Left hindlimb (tissue), 1 donor: ENCODE data around the gene RHEBL1.
A peak's percentile ranks its signal among the peaks of the same experiment; 100 is the strongest.

Experiments used
- DNase-seq: peaks from one replicate; pipeline ENCODE4 v3.0.0-alpha.2; 2018

RHEBL1 gene

DNA sequence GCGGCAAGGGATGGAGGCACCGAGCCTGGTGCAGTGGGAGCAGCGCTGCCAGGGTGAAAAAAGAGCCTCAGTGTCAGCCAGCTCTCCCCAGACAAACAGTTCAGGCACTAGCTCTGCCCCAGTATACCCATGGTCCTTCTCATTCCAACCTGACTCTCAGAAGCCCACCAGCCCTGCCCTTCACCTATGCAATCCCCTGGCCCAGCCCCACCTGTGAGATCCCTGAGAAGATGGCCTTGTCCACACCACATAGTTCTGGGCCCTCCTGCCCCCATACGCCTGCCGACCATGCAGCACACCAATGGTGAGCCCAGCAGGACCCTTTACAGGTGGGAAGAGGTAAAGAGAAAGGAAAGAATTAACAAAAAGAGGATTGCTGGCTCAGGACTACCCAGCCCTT, 15.7 kb downstream of the RHEBL1 start:
- no peak for DNase-seq

- DNase-seq, result no peak
These were observed 17.1 kb downstream of the RHEBL1 start for GRCh38 chr12:49052451-49053208.

GRCh38 chr12:49051777-49052438, 17.9 kb downstream of the RHEBL1 start:
- no peak for DNase-seq

DNA sequence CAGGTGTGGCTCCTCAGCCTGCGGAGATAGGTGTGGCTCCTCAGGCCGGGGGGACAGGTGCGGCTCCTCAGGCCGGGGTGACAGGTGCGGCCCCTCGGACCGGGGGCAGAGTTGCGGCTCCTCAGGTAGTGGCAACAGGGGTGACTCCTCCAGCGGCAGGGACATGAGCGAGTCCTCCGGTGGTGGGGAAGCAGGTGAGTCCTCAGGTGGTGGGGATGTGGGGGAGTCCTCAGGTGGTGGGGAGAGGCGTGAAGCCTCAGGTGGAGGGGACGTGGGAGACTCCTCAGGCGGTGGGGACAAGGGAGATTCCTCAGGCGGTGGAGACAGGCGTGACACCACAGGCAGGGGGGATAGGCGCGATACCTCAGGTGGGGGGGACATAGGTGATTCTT, 18.4 kb downstream of the RHEBL1 start:
- no peak for DNase-seq

DNA sequence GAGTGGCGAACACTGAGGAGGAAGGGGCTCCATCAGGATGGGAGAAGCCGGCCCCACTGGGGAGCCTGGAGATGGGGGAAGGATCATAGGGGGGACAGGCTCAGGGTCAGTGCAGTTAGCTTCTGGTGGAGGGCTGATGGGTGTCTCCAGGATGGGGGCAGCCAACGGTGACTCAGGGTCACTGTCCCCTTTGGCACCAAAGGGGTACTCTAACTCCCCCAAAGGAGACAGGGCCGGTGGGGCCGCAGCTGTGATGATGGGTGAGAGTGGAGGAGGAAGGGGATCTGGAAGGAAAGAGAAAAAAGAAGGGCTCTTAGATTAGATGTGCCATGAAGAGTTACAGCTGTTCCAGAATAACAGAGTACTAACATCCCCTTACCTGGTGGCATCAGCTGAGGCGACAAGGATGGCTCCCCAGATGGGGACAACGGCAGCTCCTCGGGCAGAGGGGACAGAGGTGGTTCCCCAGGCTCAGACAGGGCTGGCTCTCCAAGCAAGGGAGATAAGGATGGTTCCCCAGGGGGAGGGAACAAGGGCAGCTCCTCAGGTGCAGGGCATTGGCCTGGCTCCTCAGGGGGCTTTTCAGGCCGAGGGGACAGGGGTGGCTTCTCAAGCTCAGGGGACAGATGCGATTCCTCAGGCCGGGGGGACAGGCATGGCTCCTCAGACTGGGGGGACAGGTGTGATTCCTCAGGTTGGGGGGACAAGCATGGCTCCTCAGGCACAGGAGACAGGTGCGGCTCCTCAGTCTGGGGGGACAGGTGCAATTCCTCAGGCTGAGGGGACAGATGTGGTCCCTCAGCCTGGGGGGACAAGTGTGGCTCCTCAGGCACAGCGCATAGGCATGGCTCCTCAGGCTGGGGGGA, 19.0 kb downstream of the RHEBL1 start:
- DNase-seq, result no peak

GRCh38 chr12:49049566-49050224, 20.1 kb downstream of the RHEBL1 start:
- peak; percentile 16 for DNase-seq

DNA sequence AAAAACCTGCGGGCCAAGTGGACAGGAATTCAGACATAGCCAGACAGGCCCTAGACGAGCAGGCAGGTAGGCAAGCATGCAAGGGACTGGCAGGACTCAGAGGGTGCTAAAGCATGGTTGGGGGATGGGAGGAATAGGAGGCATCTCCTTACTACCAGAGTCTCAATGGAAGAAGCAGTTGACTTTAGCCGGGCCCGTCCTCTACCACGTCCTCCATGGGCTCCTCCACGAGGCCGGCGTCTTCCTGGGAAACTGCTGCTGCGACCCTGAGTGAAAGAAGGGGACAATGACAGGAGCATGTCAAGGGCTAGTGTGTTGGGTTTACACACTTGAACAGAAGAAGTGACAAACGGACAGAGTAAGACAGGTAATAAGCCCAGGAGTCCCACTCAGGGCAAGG, 20.8 kb downstream of the RHEBL1 start:
- no peak for DNase-seq

- DNase-seq, result no peak
These were observed 23.5 kb downstream of the RHEBL1 start for GRCh38 chr12:49046129-49046895.

GRCh38 chr12:49044660-49045059, 25.1 kb downstream of the RHEBL1 start:
- DNase-seq, result no peak

GRCh38 chr12:49043856-49044258, 25.9 kb downstream of the RHEBL1 start:
- DNase-seq, result no peak

DNA sequence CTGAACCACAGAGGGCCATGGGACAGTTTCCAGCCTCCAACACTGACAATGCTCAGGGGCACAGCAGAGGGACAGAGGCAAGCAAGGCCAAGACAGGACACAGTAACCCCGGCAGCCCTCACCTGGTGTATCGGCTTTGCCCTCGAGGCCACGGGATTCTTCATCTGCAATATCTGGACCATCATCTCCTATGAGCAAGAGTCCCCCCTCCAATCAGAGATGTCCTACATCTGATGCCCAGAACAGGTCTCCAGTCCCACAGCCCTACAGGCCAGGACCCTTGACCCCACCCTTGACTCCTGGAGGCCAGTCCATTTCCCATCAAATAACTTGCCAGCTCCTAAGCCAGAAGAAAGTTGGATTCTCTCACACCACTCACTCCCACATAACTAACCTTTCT, 26.5 kb downstream of the RHEBL1 start:
- no peak for DNase-seq

- DNase-seq, result no peak
These were observed 27.8 kb downstream of the RHEBL1 start for GRCh38 chr12:49041881-49042484.

GRCh38 chr12:49041036-49041880, 28.5 kb downstream of the RHEBL1 start:
- no peak for DNase-seq

DNA sequence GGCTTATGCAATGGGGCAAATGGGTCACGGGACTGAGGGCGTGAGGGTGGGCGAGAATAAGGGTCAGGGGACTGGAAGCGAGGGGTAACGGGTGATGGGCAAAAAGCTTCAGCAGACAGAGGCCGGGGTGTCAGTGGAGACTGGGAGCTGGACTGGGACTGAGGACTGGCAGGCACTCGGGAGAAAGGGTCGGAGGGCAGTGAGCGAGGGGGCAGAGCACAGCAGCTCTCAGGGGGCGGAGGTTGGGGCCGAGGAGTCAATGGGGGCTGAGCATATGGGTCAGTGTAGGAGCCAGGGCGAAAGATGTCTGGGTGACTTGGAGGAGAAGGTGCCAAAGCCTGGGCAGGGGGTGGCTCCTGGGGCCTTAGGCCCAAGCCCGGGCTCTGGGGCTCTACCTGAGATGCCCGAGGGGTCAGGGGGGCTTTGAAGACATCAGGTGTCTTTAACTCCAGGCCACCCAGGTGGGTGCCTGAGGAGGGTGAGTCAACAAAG, 29.4 kb downstream of the RHEBL1 start:
- no peak for DNase-seq

DNA sequence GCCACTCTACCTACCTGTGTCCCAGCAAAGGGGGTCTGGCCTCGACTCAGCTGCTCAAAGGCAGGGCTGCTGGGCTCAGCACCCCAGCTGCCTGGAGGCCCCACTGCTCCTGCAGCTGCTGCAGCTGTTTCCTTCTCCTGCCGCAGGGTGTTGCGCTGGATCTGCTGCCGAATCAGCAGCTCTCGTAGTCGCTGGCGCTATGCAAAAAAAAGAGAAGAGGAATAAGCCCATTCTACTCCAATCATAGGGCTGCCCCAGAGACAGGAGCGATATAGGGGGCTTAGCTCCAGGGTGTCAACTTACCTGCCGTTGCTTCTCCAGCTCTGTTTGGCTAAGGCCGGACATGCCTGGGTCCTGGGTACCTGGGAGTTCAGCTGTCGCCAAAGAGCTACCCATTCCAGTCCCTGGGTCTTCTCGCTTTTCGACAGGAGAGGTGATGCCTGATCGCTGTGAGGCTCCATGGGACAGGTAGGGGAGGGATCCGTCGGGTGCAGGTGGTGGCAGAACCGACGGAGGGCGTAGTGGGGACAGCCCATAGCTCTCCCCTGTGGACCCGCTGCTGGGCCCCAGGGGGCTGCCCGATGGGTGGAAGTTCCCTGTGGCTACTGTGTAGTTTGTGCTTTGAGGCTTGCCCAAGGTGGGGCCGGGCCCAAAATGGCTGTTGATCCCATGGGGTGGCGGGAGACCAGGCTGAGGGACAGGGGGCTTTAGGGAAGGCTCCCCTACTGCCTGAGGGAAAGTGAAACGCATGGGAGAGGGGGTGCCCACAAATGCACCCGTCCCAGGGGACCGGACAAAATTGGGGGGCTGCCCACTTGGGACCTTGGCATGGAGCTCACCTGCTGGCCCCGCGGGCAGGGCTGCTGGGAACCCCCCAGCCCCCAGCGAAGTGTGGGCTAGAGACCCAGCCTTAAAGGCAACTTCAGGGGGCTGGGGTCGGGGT, 30.1 kb downstream of the RHEBL1 start:
- DNase-seq, result no peak

- DNase-seq, result no peak
These were observed 31.4 kb downstream of the RHEBL1 start for GRCh38 chr12:49038291-49038955.

GRCh38 chr12:49037947-49038237, 31.9 kb downstream of the RHEBL1 start:
- DNase-seq, result no peak

GRCh38 chr12:49037111-49037946, 32.5 kb downstream of the RHEBL1 start:
- no peak for DNase-seq
